ENCODE measurements around the gene PRCD. TPM values are rescaled to one million over a fixed set of nuclear protein-coding genes. Genes with fewer than 3 reads are reported as not detected.

PRCD gene
- polyA plus RNA-seq, 1 of the 3 experiments (the other 2 are of a cell fraction): 2.2 TPM

GRCh38 chr17:76537578-76538280 is 2.1 kb upstream of the PRCD start, which contains the start of gene CYGB:
CYGB (minus strand) TSS chr17:76537709; CDS start chr17:76537542, 167 bp downstream.
- H2AFZ ChIP-seq (ENCODE audit: low read depth): no peak within 1 kb of the TSS
- DNase-seq: peak; percentile 91
- H3K27ac ChIP-seq (ENCODE audit: low read depth in 2 of 2, low read length in 1 of 2): peak within 1 kb of the TSS in 1 of 2 experiments; percentile 99; a peak in 2 of 4 replicates
- POLR2A ChIA-PET: interaction anchor here (1.1 to 11.2 kb wide), 6 partner anchors 7 to 19 kb away, joined by 3 to 245 read pairs (median 4); no protein-coding TSS in a partner anchor
- H3K4me1 ChIP-seq (ENCODE audit: control insufficient read depth in 1 of 2, insufficient read depth in 2 of 2, low read depth in 1 of 2, low read length in 1 of 2): peaks cover 0 to 79% of the 10 kb centered on the region in 2 experiments; a peak in 2 of 4 replicates
- no peaks in the 10 kb centered on the region for H3K79me2 ChIP-seq (ENCODE audit: insufficient read depth)
- no peaks in the 10 kb centered on the region for H3K9me2 ChIP-seq
- H4K20me1 ChIP-seq (ENCODE audit: insufficient read depth): no peaks in the 10 kb centered on the region
- no peaks in the 10 kb centered on the region for H3K9me3 ChIP-seq
- peaks cover 3% of the 10 kb centered on the region for H3F3A ChIP-seq (replicated peaks; ENCODE audit: insufficient read depth)
- peaks cover 44% of the 10 kb centered on the region for H3K27me3 ChIP-seq (ENCODE audit: insufficient read depth)
- no peak within 1 kb of the TSS for H3K9ac ChIP-seq
- peak within 1 kb of the TSS; percentile 68; the same call in 1 of the 2 replicates for H3K4me2 ChIP-seq
- WGBS (ENCODE audit: low lambda C conversion rate): 22% methylated on average over 53 of the region's 95 CpGs
- peak within 1 kb of the TSS; percentile 30 to 54; a peak in 3 of 4 replicates for H3K4me3 ChIP-seq (ENCODE audit: low read depth in 2 of 2, low read length in 1 of 2)
- CTCF ChIA-PET: interaction anchor here (0.5 to 15.7 kb wide), 8 partner anchors 4 to 519 kb away, joined by 3 to 679 read pairs (median 17); partner anchors contain the start of genes CYGB and PRCD
- H3K36me3 ChIP-seq (replicated peaks in 1 of 2; ENCODE audit: control insufficient read depth in 1 of 2, insufficient read depth in 2 of 2, low read length in 1 of 2): no peaks in the 10 kb centered on the region
- TF ChIP-seq POLR2AphosphoS5 (IDR thresholded peaks at IDR 0.05; ENCODE audit: low read depth, low read length) (no peak), EZH2phosphoT487 (IDR thresholded peaks at IDR 0.05; ENCODE audit: borderline replicate concordance, low read depth) (0 out of 2 replicates have a peak, but pooled peaks have one; percentile 40), MXI1 (IDR thresholded peaks at IDR 0.05; ENCODE audit: low read depth, low read length) (peak; percentile 29; the same call in 1 of the 2 replicates)

DNA sequence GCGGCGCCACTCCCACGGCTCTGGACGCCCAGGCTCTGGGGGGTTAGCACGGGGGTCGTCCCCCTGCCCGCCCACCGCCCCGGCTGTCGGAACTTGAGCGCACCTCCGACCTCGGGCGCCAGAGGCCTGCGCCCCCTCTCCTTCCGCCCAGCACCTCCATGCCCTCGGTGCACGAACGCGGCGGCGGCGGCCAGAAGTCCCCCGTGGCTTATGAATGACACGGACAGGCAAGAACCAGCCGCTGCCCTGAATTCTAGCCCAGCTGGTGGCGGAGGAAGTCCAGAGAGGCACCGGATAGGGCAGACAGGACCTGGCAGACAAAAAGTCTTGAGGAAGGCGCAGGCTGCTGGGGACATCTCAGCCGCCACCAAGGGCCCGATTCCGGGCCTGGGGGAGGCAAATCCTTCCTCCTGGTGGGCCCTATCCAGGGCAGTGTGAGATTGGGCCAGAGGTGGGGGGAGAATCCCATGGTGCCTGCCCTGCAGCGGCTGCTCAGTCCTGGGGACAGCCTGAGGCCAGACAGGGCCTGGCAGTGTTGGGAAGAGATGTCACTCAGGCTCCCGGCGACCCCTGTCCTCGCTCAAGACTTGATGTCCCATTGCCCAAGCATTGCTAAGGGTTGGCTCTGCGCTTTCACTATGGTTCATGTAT is 1.4 kb upstream of the PRCD start:
- H3K79me2 ChIP-seq (ENCODE audit: insufficient read depth): no peaks in the 10 kb centered on the region
- H3K4me2 ChIP-seq: no peak overlapping the region
- peak overlapping the region in 1 of 2 experiments; percentile 54; a peak in 2 of 4 replicates for H3K4me3 ChIP-seq (ENCODE audit: low read depth in 2 of 2, low read length in 1 of 2)
- H4K20me1 ChIP-seq (ENCODE audit: insufficient read depth): no peaks in the 10 kb centered on the region
- H3F3A ChIP-seq (replicated peaks; ENCODE audit: insufficient read depth): peaks cover 3% of the 10 kb centered on the region
- peak; percentile 63 for DNase-seq
- peak overlapping the region in 1 of 2 experiments; percentile 99; a peak in 2 of 4 replicates for H3K27ac ChIP-seq (ENCODE audit: low read depth in 2 of 2, low read length in 1 of 2)
- 59% methylated on average over 31 of the region's 37 CpGs for WGBS (ENCODE audit: low lambda C conversion rate)
- CTCF ChIA-PET: interaction anchor here (0.5 to 15.7 kb wide), 7 partner anchors 3 to 142 kb away, joined by 3 to 679 read pairs (median 29); partner anchors contain the start of genes CYGB and PRCD
- no peaks in the 10 kb centered on the region for H3K9me3 ChIP-seq
- no peaks in the 10 kb centered on the region for H3K36me3 ChIP-seq (replicated peaks in 1 of 2; ENCODE audit: control insufficient read depth in 1 of 2, insufficient read depth in 2 of 2, low read length in 1 of 2)
- no peak overlapping the region for H3K9ac ChIP-seq
- POLR2A ChIA-PET: interaction anchor here (1.1 kb wide), 1 partner anchor 15 kb away, joined by 4 read pairs; no protein-coding TSS in a partner anchor
- H3K9me2 ChIP-seq: no peaks in the 10 kb centered on the region
- no peak overlapping the region for H2AFZ ChIP-seq (ENCODE audit: low read depth)
- TF ChIP-seq YY1 (IDR thresholded peaks at IDR 0.05; ENCODE audit: low read depth): no peak
- no peak for TF ChIP-seq ZBTB33 (IDR thresholded peaks at IDR 0.05; ENCODE audit: borderline replicate concordance, low read depth)
- TF ChIP-seq PBX3 (IDR thresholded peaks at IDR 0.05): no peak
- TF ChIP-seq USF2 (IDR thresholded peaks at IDR 0.05; ENCODE audit: borderline replicate concordance, low read depth, low read length): no peak
- no peak for TF ChIP-seq JUND (IDR thresholded peaks at IDR 0.05)
- no peak for TF ChIP-seq ELF1 (IDR thresholded peaks at IDR 0.05)
- peaks cover 48% of the 10 kb centered on the region for H3K27me3 ChIP-seq (ENCODE audit: insufficient read depth)
- peaks cover 0 to 81% of the 10 kb centered on the region in 2 experiments; a peak in 2 of 4 replicates for H3K4me1 ChIP-seq (ENCODE audit: control insufficient read depth in 1 of 2, insufficient read depth in 2 of 2, low read depth in 1 of 2, low read length in 1 of 2)

Data from SK-N-SH (cell line).